ENCODE measurements around the gene PHF20.

The PHF20 gene

DNA sequence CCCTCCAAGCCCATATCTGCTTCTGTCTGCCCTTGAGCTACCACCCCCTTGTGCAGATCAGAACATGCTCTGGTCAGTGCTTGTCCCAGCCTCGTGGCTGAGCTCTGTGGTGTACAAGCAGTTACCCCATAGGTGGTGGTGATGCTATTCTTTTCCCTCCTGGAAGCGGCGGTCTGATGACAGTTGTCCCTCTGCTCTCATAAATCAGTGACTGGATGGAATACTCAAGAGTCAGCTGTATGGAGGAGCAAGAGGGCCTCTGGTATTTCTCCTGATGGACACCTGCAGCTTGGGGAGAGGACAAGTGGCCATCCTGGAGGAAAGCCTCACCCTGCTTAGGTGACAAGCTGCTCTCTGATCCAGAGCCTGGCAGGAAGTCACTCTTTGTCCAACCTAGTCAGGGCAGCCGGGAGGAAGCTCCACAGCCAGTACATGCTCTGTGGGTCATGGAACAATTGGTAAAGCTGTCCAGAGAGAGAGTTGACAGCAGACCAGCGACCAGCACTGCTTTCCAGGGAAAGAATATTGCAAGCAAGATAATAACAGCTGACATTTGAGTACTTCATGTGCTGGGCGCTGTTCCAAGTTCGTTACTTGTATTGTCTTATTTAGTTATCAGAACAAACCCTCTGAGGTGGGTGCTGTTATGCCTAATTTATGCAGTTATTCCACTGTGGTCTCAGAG, 135.3 kb downstream of the PHF20 start:
- TF ChIP-seq, protein P1, sequence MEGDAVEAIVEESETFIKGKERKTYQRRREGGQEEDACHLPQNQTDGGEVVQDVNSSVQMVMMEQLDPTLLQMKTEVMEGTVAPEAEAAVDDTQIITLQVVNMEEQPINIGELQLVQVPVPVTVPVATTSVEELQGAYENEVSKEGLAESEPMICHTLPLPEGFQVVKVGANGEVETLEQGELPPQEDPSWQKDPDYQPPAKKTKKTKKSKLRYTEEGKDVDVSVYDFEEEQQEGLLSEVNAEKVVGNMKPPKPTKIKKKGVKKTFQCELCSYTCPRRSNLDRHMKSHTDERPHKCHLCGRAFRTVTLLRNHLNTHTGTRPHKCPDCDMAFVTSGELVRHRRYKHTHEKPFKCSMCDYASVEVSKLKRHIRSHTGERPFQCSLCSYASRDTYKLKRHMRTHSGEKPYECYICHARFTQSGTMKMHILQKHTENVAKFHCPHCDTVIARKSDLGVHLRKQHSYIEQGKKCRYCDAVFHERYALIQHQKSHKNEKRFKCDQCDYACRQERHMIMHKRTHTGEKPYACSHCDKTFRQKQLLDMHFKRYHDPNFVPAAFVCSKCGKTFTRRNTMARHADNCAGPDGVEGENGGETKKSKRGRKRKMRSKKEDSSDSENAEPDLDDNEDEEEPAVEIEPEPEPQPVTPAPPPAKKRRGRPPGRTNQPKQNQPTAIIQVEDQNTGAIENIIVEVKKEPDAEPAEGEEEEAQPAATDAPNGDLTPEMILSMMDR (IDR thresholded peaks at IDR 0.05; ENCODE audit: insufficient read depth, low read length, poor library complexity, severe bottlenecking): no peak
- DNase-seq (ENCODE audit: extremely low read depth, insufficient read length): no peak

DNA sequence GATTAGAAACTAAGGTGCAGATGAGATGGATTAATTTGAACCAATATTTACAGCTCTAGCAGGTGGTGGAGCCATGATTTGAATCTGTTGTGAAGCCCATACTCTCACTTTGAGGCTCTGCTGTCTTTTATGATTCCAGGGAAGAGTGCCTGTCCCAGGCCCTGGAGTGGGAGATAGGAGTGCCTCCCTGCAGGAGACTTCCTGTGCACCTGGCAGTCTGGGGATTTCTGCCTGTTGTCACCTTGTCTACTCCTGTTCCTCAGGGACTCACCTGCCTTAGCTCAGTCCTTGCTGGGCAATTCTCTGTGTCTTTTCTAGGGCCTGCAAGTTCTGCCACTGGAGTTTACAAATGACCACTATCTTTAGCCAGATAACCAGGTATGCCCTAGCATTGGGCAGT, 136.2 kb downstream of the PHF20 start:
- Histone ChIP-seq H3K36me3 (ENCODE audit: control insufficient read depth, insufficient read depth, low read length) (peaks cover 5% of the 10 kb centered on the region), H3K4me3 (replicated peaks; ENCODE audit: low read depth, low read length) (no peak overlapping the region), H3K27me3 (replicated peaks; ENCODE audit: control insufficient read depth, insufficient read depth, low read length) (no peaks in the 10 kb centered on the region)
- TF ChIP-seq, protein P1 (IDR thresholded peaks at IDR 0.05; ENCODE audit: insufficient read depth, low read length, poor library complexity, severe bottlenecking): no peak
- no peak for DNase-seq (ENCODE audit: extremely low read depth, insufficient read length)

More for the DNA sequence above, 135.3 kb downstream of the PHF20 start:
- no peak overlapping the region for H3K4me3 ChIP-seq (replicated peaks; ENCODE audit: low read depth, low read length)
- H3K27me3 ChIP-seq (replicated peaks; ENCODE audit: control insufficient read depth, insufficient read depth, low read length): no peaks in the 10 kb centered on the region
- peaks cover 5% of the 10 kb centered on the region for H3K36me3 ChIP-seq (ENCODE audit: control insufficient read depth, insufficient read depth, low read length)

DNA sequence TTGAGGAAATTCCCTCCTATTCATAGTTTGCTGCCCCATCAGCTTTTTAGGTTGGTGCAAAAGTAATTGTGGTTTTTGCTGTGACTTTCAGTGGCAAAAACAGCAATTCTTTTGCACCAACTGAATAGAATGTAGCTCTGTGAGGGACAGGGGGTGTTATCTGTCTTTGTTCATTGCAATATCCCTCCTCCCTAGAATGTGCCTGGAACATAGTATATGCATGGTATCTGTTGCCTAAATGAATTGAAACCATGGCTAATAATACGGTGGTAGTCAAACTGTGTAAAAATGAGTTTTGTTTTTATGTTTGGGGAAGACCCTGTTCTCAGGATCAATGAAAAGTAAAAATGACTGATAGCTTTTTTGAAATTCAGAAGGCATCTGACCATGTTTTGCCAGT, 137.4 kb downstream of the PHF20 start:
- Histone ChIP-seq H3K36me3 (ENCODE audit: control insufficient read depth, insufficient read depth, low read length) (peaks cover 8% of the 10 kb centered on the region), H3K4me3 (replicated peaks; ENCODE audit: low read depth, low read length) (no peak overlapping the region), H3K27me3 (replicated peaks; ENCODE audit: control insufficient read depth, insufficient read depth, low read length) (no peaks in the 10 kb centered on the region)
- TF ChIP-seq, protein P1 (IDR thresholded peaks at IDR 0.05; ENCODE audit: insufficient read depth, low read length, poor library complexity, severe bottlenecking): no peak
- peak; percentile 12 for DNase-seq (ENCODE audit: extremely low read depth, insufficient read length)

DNA sequence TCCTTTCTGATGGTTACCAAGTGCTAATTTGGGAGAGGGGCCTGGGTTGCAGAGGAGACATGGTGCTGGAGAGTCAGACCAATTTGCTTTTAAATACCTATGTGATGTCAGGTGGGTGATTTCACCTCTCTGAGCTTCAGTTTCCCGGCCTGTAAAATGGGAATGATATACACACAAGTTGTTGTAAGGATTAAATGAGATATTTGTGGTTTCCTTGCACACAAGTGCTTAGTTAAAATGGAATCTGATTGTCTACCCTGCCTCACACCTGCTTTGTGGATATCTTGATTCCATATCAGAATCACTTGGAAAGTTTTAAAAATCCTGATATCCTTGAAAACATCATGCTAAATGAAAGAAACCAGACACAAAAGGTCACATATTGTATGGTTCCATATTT, 138.0 kb downstream of the PHF20 start:
- H3K36me3 ChIP-seq (ENCODE audit: control insufficient read depth, insufficient read depth, low read length): peaks cover 8% of the 10 kb centered on the region
- TF ChIP-seq, protein P1 (IDR thresholded peaks at IDR 0.05; ENCODE audit: insufficient read depth, low read length, poor library complexity, severe bottlenecking): no peak
- H3K27me3 ChIP-seq (replicated peaks; ENCODE audit: control insufficient read depth, insufficient read depth, low read length): no peaks in the 10 kb centered on the region
- DNase-seq (ENCODE audit: extremely low read depth, insufficient read length): no peak
- H3K4me3 ChIP-seq (replicated peaks; ENCODE audit: low read depth, low read length): no peak overlapping the region

DNA sequence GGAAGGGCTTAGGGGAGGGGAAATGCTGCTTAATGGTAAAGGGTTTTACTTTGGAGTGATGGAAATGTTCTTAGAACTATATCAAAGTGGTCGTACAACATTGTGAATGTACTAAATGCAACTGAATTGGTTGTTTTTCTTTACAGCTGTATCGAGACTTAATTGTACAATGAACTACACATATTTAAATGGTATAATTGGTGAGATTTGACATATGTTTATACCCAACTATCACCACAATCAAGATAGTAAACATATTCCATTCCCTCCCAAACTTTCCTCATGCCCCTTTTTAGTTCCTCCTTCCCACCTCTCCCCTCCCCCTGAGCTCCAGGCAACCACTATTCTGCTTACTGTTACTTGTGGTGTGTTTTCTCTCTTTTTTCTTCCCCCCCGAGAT, 138.4 kb downstream of the PHF20 start:
- H3K4me3 ChIP-seq (replicated peaks; ENCODE audit: low read depth, low read length): no peak overlapping the region
- TF ChIP-seq, protein P1 (IDR thresholded peaks at IDR 0.05; ENCODE audit: insufficient read depth, low read length, poor library complexity, severe bottlenecking): no peak
- no peaks in the 10 kb centered on the region for H3K27me3 ChIP-seq (replicated peaks; ENCODE audit: control insufficient read depth, insufficient read depth, low read length)
- H3K36me3 ChIP-seq (ENCODE audit: control insufficient read depth, insufficient read depth, low read length): peaks cover 8% of the 10 kb centered on the region
- no peak for DNase-seq (ENCODE audit: extremely low read depth, insufficient read length)

DNA sequence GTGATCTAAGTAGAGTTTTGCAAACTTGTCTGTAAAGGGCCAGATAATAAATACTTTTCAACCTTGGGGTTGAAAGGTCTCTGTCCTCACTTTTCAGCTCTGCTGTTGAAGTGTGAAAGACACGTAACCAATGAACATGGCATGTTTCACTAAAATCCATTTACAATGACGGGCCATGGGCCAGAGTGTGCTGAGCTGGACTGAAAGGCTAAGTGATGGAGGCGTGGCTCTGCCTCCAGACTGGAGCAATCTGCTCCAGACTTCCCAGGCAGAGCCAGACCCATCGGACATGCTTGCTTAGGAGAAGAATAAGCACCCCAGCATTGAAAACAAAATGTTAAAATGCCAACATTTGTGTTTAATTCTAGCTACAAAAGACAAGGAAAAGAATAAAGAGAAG, 141.1 kb downstream of the PHF20 start:
- TF ChIP-seq, protein P1 (IDR thresholded peaks at IDR 0.05; ENCODE audit: insufficient read depth, low read length, poor library complexity, severe bottlenecking): no peak
- no peak for DNase-seq (ENCODE audit: extremely low read depth, insufficient read length)
- Histone ChIP-seq H3K4me3 (replicated peaks; ENCODE audit: low read depth, low read length) (no peak overlapping the region), H3K36me3 (ENCODE audit: control insufficient read depth, insufficient read depth, low read length) (peaks cover 15% of the 10 kb centered on the region), H3K27me3 (replicated peaks; ENCODE audit: control insufficient read depth, insufficient read depth, low read length) (no peaks in the 10 kb centered on the region)
